GM19328 (cell line): ENCODE data around the gene RAB40C.

Source experiments
- ATAC-seq: cut with Tn5 transposase; IDR thresholded peaks from one replicate; pipeline ENCODE4 v1.9.1; 2021; ENCODE audit warnings: mild to moderate bottlenecking, moderate library complexity; ENCODE audit not compliant: unreplicated experiment

RAB40C gene

DNA sequence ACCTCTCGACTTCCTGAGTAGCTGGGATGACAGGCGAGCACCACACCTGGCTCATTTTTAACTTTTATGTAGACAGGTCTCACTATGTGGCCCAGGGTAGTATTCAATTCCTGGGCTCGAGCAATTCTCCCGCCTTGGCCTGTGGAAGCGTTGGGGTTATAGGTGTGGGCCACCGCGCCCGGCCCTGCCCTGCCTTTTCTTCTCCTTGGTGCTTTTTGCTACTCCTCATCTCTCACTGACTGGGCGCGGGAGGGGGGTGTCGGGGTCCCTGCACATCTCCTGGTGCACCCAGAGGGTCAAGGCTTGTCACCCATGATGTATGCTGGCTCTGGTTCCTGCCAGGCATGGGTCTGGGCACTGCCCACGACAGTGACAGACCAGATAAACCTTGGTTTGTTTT, 54.7 kb downstream of the RAB40C start:
- ATAC-seq = no peak

DNA sequence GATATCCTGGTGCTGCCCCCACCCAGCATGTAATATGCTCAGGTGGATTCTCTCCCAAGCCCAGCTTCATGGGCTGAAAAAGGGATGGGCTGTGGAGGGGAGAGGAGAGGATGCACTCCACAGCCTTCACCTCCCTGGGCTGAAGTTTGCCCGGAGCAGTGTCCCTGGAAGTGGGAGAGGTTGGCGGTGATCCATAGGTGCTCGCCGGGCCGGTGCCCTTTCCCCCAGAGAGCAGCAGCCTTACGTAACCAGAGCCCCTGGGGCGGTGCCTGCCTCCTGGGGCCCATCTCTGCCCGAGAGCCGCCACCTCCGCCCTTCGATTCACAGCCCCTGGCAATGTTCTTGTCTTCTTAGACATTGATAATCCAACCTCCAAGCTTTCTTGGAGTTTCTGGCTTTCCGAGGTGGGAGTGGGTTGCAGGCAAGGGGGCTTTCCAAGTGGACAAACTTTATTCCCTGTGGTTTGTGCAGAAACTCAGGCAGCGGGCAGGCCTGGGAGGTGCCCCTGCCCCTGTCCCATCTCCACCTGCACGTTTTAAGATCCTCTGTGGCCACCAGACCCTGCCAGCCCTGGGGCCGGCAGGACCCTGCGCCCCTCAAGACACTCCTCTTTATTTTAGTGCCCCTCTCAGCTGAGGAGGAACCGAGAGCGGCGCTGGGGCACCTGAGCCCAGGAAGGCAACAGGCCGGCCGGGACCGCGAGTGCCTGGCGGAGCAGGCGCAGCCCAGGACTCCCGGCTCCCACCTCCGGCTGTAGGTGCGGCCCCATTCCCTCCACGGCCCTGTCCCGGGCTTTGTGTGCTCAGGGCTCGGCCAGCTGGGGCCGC, 56.2 kb downstream of the RAB40C start:
- no peak for ATAC-seq

DNA sequence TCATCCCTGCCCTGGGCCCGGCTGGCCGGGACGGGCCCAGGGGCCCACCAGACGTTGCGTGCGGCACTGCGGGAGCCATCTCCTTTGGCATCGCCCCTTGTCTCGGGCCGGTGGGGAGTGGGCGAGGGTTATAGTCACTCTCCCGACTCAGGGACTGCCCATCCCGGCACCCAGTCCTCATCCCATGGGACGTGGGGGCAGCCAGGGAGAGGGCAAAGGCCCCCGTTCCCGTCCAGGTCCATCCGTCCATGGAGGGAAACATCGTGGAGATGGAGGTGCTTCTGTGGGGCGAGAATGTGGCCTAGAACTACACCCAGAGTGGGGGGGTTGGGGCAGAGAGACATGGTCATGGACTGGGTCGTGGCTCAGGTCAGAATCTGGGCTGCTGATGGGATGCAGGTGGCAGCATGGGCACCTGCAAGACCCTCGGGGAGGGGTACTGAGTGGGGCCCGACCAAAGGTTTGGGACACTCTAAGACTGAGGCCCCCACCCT, 56.9 kb downstream of the RAB40C start:
- ATAC-seq = no peak

DNA sequence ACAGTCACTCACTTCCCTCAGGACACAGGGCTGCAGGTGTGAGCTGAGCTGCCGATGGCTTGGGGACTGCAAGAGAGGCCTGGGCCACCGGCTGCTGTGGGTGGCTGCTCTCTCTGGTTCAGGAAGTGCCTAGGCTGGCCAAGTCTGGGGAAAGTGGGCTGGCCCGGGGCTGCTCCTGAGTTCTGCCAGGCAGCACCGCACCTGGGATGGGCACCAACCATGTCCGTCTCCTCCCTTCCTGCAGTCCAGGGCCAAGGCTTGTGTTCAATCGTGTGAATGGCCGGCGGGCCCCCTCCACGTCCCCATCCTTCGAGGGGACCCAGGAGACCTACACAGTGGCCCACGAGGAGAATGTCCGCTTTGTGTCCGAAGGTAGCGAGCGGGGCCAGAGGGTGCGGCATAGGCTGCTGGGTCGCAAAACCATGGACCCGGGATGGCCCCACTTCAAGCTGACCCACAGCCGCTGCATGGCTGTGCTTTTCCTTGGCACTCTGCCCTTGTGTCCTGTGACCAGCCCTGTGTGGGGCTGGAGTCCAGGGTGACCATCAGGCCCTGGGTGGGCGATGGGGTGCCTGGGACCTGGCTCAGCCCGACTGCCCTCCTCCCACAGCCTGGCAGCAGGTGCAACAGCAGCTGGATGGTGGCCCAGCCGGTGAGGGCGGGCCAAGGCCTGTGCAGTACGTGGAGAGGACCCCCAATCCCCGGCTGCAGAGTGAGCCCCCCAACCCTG, 57.5 kb downstream of the RAB40C start:
- ATAC-seq = no peak

DNA sequence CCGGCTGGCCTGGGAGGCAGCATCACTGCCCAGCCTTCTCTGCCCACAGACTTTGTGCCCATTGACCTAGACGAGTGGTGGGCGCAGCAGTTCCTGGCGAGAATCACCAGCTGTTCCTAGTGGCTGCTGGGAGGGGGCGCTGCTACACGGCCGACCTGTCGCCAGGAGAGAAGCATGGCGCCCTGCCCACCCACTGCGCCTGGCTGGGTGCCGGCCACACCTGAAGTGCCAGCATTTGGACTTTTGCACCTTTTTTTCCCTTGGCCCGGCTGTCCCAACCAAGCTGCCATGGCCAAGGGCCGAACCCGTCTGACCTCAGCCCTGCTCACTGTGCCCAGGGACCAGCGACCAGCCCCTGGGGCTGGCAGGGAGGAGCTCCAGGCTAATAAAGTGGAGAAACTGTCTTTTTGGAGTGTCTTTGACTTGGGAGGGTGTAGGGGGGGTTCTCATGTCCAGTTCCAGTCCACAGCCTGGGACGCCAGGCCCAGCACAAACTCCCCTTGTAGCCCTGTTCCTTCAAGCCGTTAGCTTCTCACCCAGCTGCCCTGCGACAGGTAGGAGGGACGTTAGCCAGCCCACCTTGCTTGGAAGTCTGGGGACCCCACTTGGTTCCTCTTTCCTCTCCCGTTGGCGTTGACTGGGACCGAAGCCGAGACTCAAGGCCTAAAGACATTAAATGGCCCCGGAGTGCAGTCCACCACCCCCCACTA, 58.4 kb downstream of the RAB40C start:
- ATAC-seq = no peak

DNA sequence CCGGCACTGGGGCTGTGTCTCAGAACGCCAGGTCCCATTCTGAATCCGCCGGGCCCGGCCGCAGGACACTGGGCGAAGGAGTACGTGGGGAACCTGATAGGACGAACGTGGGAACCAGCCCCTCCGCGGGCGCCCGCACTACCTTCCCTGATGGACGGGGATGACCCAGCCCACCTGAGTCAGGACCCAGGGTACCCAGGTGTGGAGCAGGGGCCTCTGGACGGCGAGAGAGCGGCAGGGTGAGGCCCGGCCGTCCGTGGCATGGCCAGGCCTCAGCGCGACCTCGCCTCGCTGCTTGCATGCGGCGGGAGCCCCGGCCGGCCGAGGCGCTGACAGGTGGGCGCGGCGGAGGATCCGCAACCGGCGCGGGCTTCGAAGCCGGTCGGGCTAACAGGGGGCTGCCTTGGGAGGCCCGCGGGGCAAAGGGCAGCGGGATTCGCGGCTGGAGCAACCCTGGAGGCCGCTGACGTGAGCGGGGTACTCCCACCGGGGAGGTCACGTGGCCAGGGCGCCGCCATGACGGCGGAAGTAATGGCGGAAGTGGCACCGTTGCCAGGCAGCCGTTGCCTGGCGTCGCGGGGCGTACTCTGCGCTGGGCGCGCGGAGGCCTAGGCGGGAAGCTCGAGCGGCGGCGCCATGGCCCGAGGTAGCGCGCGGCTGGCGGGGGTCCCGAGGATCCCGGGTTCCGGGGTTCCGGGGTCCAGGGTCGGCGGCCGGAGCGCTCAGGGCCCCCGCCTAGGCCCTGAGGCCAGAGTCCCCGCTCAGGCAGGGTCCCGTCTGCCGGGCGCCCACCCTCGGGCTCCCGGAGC, 59.1 kb downstream of the RAB40C start, which contains the start of gene WDR90:
WDR90 (plus strand) TSS at position 585 of the 809 bp plus-strand sequence; CDS start at position 637, 52 bp downstream.
- ATAC-seq = peak; percentile 79

DNA sequence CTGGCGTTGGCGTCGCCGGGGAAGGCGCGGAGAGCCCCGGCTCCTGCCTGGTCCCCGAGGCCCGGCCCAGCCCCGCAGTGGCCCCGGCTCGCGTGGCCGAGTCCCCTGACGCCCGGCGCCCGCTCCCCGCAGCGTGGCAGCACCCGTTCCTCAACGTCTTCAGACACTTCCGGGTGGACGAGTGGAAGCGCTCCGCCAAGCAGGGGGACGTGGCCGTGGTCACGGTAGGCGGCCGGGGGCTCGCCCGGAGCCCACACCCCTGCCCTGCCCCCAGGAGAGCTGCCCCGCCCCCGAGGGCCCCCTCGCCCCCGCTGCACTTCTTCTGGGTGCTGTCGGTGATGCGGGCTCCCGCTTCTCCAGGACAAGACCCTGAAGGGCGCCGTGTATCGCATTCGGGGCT, 59.8 kb downstream of the RAB40C start:
- peak; percentile 5 for ATAC-seq

DNA sequence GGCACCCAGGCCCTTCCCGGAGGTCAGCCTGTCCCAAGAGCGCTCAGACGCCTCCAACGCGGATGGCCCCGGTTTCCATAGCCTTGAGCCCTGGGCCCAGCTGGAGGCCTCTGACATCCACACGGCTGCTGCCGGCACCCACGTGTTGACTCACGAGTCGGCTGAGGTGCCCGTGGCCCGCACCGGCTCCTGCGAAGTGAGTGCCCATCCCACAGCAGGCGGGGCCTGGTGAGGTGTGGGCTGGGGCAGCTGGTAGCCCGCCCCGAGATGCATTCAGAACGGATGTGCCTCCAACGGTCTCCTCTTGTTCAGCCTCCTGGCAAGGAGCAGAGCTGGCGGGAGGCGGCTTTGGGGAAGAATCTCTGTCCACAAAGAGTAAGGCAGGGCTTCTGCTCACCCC, 62.0 kb downstream of the RAB40C start:
- ATAC-seq = no peak

DNA sequence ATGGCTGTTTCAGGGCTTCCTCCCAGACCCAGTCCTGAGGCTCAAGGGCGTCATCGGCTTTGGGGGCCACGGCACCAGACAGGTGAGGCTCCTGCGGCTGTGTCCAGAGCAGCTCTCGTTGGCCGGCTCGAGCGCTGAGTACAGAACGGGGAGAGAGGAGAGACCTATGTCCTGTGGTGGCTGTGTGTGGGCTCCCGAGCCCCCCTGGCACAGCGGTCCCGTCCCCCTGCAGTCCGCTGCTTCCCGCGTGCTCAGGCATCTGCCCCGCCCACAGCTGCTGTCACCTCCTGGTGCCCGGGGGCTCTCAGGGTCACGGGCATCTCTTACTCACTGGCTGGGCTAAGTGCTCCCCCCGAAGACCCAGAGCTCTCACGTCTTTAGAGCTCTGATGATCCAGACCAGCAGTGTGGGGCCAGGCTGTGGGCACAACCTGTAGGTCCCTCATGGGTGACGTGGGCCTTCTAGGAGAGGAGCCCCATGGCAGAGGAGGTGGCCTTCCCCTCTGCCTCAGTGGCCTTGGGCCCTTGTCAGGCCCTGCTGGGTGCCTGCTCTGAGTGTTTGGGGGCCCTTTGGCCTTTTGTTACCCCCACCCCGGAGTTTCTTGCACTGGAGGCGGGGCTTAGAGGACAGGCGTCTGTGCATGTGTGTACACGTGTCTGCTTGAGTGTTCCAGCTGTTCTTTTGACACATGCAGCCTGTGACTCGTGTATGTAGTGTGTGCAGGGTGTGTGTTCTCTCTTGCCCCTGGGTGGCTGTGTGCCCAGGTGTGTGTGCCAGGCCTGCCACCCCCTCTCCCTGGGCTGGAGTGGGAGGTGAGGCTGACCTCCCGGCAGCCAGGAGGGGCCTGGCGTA, 62.8 kb downstream of the RAB40C start:
- ATAC-seq = no peak

DNA sequence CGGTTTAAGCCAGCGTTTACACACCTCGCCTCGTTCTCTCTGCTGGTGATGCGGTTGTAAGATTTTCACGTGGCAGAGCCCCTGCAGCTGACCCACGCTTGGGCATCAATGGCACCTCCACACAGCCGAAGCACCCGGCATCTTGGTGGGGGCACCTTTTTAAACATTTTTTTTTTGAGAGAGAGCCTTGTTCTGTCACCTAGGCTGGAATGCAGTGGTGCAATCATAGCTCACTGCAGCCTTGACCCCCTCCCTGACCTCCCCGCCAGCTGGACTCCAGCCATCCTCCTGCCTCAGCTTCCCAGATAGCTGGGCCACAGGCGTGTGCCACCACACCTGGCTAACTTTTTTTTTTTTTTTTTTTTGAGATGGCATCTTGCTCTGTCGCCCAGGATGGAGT, 64.2 kb downstream of the RAB40C start:
- ATAC-seq = no peak

DNA sequence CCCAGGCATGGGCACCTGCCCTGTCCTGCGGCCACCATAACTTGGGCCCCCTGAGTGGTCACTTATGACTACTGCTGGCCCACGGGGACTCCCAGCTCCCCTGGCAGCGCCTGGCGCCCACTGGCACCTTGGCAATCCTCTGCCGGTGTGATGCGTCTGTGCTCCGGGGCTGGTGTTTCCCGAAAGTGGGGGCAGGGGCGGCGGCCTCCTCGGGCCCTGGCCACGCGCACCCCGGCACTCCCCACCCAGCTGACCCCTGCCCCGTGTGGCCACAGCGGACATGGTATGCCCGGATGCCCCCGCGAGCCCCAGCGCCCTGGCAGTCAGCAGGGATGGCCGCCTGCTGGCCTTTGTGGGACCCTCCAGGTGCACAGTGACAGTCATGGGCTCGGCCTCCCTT, 67.6 kb downstream of the RAB40C start:
- ATAC-seq = no peak

DNA sequence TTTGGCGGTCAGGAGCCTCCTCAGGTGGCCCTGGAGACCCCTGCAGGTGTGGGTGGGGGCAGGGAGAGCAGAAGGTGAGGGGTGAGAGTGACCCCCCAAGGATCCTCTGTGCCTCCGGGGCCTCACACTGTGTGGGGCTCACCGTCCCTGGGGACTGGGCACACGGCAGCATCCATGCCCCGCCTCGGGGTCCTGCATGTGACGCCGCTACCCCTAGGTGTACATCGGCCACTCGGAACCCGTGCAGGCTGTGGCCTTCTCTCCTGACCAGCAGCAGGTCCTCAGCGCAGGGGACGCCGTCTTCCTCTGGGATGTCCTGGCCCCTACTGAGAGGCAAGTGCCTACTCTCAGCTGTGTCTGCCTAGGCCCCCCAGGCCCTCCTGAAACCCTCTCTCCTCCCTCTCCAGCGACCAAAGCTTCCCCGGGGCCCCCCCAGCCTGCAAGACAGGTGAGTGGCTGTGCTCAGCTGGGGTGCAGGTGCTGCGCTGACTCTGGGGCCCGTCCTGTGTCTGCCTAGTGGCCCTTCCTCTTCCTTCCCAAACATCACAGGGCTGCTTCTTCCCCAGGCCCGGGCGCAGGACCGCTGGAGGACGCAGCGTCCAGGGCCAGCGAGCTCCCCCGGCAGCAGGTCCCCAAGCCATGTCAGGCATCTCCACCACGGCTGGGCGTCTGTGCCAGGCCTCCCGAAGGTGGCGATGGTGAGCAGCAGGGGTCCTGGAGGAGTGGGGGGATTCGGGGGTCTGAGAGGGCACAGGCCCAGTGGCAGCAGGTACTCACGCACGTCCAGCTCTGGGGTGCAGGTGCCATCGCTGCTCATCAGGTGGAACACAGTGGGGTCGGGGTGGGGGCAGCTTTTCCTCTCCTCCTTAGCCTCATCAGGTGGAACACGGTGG, 69.1 kb downstream of the RAB40C start:
- ATAC-seq = no peak

DNA sequence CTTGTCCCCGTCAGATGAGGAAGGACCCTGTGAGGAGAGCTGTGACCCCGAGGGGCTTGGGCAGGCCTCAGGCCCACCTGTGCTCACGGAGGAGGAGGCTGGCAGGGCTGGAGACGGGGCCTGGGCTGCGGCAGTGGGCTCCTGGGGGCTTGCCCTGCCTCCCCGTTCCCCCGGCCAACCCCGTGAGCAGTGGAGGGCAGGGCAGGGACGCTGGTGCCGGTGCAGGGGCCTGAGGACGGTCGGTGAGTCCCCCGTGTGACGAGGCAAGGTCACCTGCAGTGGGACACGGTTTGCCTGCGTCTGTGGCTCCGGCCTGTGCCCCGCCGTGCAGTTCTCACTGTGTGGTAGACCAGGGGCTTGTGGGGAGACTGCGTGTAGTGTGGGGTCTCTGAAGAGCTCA, 69.8 kb downstream of the RAB40C start:
- no peak for ATAC-seq

DNA sequence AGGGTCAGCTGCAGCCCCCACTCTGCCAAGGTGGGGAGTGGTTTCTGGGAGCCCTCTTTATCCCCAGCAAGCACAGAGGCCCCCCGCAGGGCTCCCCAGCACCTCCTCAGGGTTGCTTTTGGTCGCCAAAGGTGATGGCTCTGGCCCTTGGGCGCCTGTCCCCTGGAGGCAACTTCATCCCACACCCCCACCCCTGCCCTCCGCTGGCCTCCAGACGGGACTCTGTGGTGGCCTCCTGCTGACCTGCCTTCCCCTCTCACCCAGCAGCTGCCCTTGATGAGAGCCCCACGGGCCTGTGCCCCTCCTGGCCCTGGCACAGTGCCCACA, 70.2 kb downstream of the RAB40C start:
- ATAC-seq = no peak

DNA sequence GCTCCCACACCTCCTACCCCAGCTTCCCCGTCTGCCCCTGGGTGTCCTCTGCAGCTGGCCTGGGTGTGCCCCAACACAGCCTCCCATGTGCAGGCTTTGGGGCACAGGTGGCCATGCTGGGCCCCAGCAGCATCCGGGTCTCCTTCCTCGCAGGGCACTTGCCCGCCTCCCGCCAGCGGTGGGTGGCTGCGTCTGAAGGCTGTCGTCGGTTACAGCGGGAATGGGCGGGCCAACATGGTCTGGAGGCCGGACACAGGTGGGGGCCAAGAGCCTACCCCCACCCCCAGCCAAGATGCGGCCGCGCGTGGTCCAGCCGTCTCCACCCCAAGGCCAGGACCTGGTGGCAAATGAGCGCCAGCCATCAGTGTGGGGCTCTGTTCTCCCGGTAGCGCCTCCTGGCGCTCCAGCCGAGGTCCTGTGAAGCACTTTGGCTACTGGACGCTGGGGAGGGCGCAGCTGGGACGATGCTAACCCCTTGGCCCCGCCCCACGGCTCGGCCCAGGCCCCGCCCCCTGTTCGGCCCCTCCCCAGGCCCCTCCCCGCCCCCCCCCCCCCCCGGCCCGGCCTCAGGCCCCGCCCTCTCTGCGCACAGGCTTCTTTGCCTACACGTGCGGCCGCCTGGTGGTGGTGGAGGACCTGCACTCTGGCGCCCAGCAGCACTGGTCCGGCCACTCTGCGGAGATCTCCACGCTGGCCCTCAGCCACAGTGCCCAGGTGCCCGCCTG, 70.8 kb downstream of the RAB40C start:
- peak; percentile 47 for ATAC-seq

DNA sequence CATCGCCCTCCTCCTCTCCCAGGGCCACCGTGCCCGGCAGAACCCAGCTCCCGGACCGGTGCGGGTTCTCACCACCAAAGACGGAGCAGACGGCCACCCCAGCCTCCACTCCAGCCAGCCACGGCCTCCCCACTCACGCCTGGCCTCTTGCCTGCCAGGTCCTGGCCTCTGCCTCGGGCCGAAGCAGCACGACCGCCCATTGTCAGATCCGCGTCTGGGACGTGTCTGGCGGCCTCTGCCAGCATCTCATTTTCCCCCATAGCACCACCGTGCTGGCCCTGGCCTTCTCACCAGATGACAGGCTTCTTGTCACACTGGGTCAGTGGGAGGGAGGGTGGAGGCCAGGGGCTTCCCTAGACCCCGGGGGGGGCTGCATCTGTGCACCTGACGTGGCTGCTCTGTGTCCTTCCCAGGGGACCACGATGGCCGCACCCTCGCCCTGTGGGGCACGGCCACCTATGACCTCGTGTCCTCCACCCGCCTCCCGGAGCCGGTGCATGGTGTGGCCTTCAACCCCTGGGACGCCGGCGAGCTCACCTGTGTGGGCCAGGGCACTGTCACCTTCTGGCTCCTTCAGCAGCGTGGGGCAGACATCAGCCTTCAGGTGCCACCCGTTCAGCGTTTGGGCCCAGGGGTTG, 71.4 kb downstream of the RAB40C start:
- peak; percentile 5 for ATAC-seq

DNA sequence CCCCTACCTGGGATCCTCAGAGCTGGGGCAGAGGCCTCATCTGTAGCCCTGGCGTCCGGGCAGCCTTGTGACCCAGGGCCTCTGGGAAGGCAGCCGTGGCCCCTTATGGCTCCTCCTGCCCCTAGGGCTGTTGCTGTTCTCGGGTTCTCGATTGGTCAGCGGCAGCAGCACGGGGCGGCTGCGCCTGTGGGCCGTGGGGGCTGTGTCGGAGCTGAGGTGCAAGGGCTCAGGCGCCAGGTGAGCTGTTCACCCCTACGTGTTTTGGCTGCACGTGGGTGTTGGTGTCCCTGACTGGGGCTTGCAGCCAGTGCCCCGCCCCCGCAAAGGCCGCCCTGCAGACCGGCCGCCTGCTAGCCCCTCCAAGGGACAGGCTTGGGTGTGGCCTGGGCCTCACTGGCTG, 72.2 kb downstream of the RAB40C start:
- ATAC-seq = no peak

DNA sequence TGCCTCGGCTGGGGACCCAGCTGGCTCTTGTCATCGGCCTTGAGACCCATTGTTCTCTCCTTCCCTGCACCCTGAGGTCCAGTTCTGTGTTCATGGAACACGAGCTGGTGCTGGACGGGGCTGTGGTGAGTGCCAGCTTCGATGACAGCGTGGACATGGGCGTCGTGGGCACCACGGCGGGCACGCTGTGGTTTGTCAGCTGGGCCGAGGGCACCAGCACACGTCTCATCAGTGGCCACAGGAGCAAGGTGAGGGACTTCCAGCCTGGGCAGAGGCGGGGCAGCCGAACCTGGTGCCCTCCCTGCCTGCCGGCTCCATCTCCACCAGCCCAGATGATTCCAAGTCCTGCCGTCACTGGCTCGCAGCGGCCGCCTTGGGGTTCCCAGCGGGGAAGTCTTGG, 72.7 kb downstream of the RAB40C start:
- no peak for ATAC-seq
